Endodermal cell (in vitro differentiated cells): Measurements from ENCODE around the gene ZNF324. TPM values are rescaled to one million over a fixed set of nuclear protein-coding genes. Genes with fewer than 3 reads are reported as not detected.

Source experiments
- DNase-seq: peaks from one replicate; pipeline ENCODE4 v3.0.0-alpha.2; 2017
- H3K27ac ChIP-seq: 2 replicates; pipeline ENCODE4 v1.5.1; 2013; ENCODE audit warnings: mild to moderate bottlenecking, low read depth, low read length, moderate library complexity
- H3K27me3 ChIP-seq: 2 replicates; pipeline ENCODE4 v1.6.1; 2013; ENCODE audit warnings: mild to moderate bottlenecking, low read length, moderate library complexity; ENCODE audit not compliant: insufficient read depth, control insufficient read depth, poor library complexity, severe bottlenecking
- H3K36me3 ChIP-seq: 2 replicates; pipeline ENCODE4 v1.7.0; 2013; ENCODE audit warnings: mild to moderate bottlenecking, low read length, moderate library complexity; ENCODE audit not compliant: control insufficient read depth, insufficient read depth
- H3K4me1 ChIP-seq: one replicate; pipeline ENCODE4 v1.7.0; 2013; ENCODE audit warnings: low read length; ENCODE audit not compliant: control insufficient read depth, insufficient read depth
- H3K4me3 ChIP-seq: 2 replicates; pipeline ENCODE4 v1.5.1; 2013; ENCODE audit warnings: mild to moderate bottlenecking, low read length, moderate library complexity
- H3K9ac ChIP-seq: 2 replicates; pipeline ENCODE4 v1.6.1; 2013; ENCODE audit warnings: mild to moderate bottlenecking, low read length, moderate library complexity; ENCODE audit not compliant: poor library complexity, severe bottlenecking; ENCODE audit errors: extremely low read depth
- H3K9me3 ChIP-seq: 2 replicates; pipeline ENCODE4 v1.6.1; 2013; ENCODE audit warnings: mild to moderate bottlenecking, low read length, moderate library complexity; ENCODE audit not compliant: control insufficient read depth
- H3K27ac Mint-ChIP-seq: 2 replicates; pipeline ENCODE4 v1.8.0; 2020; ENCODE audit warnings: mixed read lengths
- H3K27me3 Mint-ChIP-seq: 2 replicates; pipeline ENCODE4 v1.8.0; 2021; ENCODE audit warnings: mild to moderate bottlenecking, mixed read lengths; ENCODE audit not compliant: insufficient read depth
- H3K36me3 Mint-ChIP-seq: 2 replicates; pipeline ENCODE4 v1.8.0; 2020; ENCODE audit warnings: low read depth, mixed read lengths
- H3K4me1 Mint-ChIP-seq: 2 replicates; pipeline ENCODE4 v1.8.0; 2020; ENCODE audit warnings: mixed read lengths
- H3K4me3 Mint-ChIP-seq: 2 replicates; pipeline ENCODE4 v1.8.0; 2020; ENCODE audit warnings: mild to moderate bottlenecking, moderate library complexity, mixed read lengths
- H3K9me3 Mint-ChIP-seq: 2 replicates; pipeline ENCODE4 v1.8.0; 2020; ENCODE audit warnings: mild to moderate bottlenecking, mixed read lengths
- WGBS, 2 experiments: methylation state at CpG; one replicate each; pipeline versions ENCODE4 v1.1.5 to v1.1.7; 2013; ENCODE audit warnings: missing lambda C conversion rate in 2 of 2, mixed read lengths in 1 of 2; ENCODE audit not compliant: insufficient coverage in 1 of 2, insufficient read length in 1 of 2; 5-methylcytosine and 5-hydroxymethylcytosine counted together
- total RNA-seq, 2 donors: library from RNA; stranded (reverse); fragmentation: NEBNext Ultra II Directional in 1 of 2; extraction: Animal tissue kit (Norgen Biotek cat#: 25700) in 1 of 2; gene quantifications; 2 replicates in 1 of 2; 3 replicates in 1 of 2; pipeline ENCODE4 v1.2.1, GENCODE V29; 2021
- TF ChIP-seq, protein P1 (sequence below): fragments of 200-600 bp; sonication (generic); conservative IDR thresholded peaks from 2 replicates; pipeline ENCODE4 v1.5.0; 2021; ENCODE audit warnings: antibody characterized with exemption, mild to moderate bottlenecking

ZNF324 gene
- total RNA-seq, 2 donors from 2014 or later = 7.0 to 8.7 TPM

DNA sequence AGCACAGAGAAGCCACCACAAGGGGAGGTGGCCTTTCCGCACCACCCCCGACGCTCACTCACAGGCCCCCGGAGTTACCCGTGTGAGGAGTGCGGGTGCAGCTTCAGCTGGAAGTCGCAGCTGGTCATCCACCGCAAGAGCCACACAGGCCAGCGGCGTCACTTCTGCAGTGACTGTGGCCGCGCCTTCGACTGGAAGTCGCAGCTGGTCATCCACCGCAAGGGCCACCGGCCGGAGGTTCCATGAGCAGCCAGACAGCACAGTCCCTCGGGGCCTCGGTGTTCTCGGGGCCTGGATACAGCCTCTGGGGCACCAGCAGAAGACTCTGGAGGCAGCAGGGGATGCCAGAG, 13.6 kb downstream of the ZNF324 start:
- no peaks in the 10 kb centered on the region for H3K36me3 ChIP-seq
- H3K36me3 Mint-ChIP-seq = peaks cover 8% of the 10 kb centered on the region
- H3K4me3 ChIP-seq = no peak overlapping the region
- no peaks in the 10 kb centered on the region for H3K9me3 Mint-ChIP-seq
- H3K27ac ChIP-seq = no peak overlapping the region
- H3K4me3 Mint-ChIP-seq = no peak overlapping the region
- no peak overlapping the region for H3K9ac ChIP-seq
- no peaks in the 10 kb centered on the region for H3K27me3 ChIP-seq
- H3K9me3 ChIP-seq = no peaks in the 10 kb centered on the region
- peaks cover 8% of the 10 kb centered on the region for H3K4me1 Mint-ChIP-seq
- peaks cover 5% of the 10 kb centered on the region for H3K4me1 ChIP-seq
- H3K27me3 Mint-ChIP-seq = peaks cover 5% of the 10 kb centered on the region
- no peak overlapping the region for H3K27ac Mint-ChIP-seq
- no peak for DNase-seq
- TF ChIP-seq, protein P1, sequence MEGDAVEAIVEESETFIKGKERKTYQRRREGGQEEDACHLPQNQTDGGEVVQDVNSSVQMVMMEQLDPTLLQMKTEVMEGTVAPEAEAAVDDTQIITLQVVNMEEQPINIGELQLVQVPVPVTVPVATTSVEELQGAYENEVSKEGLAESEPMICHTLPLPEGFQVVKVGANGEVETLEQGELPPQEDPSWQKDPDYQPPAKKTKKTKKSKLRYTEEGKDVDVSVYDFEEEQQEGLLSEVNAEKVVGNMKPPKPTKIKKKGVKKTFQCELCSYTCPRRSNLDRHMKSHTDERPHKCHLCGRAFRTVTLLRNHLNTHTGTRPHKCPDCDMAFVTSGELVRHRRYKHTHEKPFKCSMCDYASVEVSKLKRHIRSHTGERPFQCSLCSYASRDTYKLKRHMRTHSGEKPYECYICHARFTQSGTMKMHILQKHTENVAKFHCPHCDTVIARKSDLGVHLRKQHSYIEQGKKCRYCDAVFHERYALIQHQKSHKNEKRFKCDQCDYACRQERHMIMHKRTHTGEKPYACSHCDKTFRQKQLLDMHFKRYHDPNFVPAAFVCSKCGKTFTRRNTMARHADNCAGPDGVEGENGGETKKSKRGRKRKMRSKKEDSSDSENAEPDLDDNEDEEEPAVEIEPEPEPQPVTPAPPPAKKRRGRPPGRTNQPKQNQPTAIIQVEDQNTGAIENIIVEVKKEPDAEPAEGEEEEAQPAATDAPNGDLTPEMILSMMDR = no peak
- 87 to 94% methylated on average over 10 to 20 of the region's 20 CpGs for WGBS, 2 experiments

DNA sequence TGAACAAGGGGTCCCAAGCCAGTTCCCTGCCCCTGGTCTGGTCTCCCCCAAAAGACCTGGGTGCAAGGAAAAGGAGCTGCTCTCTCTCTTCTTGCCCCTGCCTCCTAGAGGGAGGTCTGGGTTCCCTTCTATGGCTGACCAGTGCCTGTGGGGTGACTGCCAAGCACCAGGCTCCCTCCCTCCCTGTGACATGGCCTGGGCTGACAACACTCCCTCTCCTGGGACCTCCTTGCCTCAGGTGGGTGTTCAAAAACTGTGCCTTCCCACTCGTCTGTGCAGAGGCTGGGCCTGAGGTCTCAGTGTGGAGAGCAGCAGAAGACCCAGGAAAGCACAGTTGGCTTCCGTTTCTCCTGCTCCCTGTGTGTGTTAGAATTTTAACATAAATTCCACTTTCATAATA, 14.0 kb downstream of the ZNF324 start:
- WGBS, 2 experiments = 81 to 100% methylated on average over 1 to 2 of the region's 2 CpGs
- Mint-ChIP-seq H3K9me3 (no peaks in the 10 kb centered on the region), H3K4me1 (peaks cover 8% of the 10 kb centered on the region), H3K36me3 (peaks cover 8% of the 10 kb centered on the region), H3K27me3 (peaks cover 5% of the 10 kb centered on the region), H3K27ac (no peak overlapping the region), H3K4me3 (no peak overlapping the region)
- DNase-seq = no peak
- Histone ChIP-seq H3K27me3 (no peaks in the 10 kb centered on the region), H3K27ac (no peak overlapping the region), H3K4me3 (no peak overlapping the region), H3K9ac (no peak overlapping the region), H3K36me3 (no peaks in the 10 kb centered on the region), H3K9me3 (no peaks in the 10 kb centered on the region), H3K4me1 (peaks cover 5% of the 10 kb centered on the region)
- TF ChIP-seq, protein P1 = no peak

DNA sequence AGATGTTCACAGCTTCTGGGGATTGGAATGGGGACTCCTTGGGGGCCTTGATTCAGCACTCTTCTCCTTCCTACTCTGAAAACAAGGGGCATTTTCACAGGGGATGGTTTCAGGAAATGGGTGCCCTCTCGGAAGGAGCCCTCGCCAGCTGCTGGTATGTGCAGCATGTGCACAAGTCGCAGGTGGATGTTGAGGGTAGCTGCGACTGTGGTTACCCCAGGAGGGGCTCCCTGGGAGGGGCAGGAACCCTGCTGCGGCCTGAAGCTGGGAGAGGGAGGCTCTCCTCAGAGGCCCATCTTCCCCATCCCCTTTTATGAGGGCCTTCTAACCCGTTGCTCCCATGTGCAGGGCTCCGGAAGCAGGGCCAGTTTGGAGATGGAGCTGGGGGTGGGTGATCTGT, 15.5 kb downstream of the ZNF324 start:
- no peaks in the 10 kb centered on the region for H3K36me3 ChIP-seq
- H3K27ac ChIP-seq = no peak overlapping the region
- H3K27me3 Mint-ChIP-seq = no peaks in the 10 kb centered on the region
- H3K9me3 ChIP-seq = no peaks in the 10 kb centered on the region
- 83 to 96% methylated on average over 4 to 7 of the region's 7 CpGs for WGBS, 2 experiments
- H3K27me3 ChIP-seq = no peaks in the 10 kb centered on the region
- TF ChIP-seq, protein P1 = no peak
- DNase-seq = no peak
- no peak overlapping the region for H3K9ac ChIP-seq
- H3K9me3 Mint-ChIP-seq = no peaks in the 10 kb centered on the region
- no peaks in the 10 kb centered on the region for H3K4me1 Mint-ChIP-seq
- H3K4me1 ChIP-seq = no peaks in the 10 kb centered on the region
- no peak overlapping the region for H3K4me3 Mint-ChIP-seq
- H3K27ac Mint-ChIP-seq = no peak overlapping the region
- H3K36me3 Mint-ChIP-seq = peaks cover 5% of the 10 kb centered on the region
- H3K4me3 ChIP-seq = no peak overlapping the region
